Activated CD8-positive, alpha-beta memory T cell treated with anti-CD3 and anti-CD28 coated beads for 4 hours (primary cell): Measurements from ENCODE around the gene PMFBP1.
A peak's percentile ranks its signal among the peaks of the same experiment; 100 is the strongest.

Source experiments
- DNase-seq, 2 donors: peaks; one replicate each; pipeline ENCODE4 v3.0.0-alpha.2; 2020; ENCODE audit warnings: low read depth in 2 of 2

Gene PMFBP1

GRCh38 chr16:72131036-72131435 lies 40.9 kb downstream of the PMFBP1 start:
- no peak for DNase-seq

GRCh38 chr16:72129976-72130656 lies 41.8 kb downstream of the PMFBP1 start:
- DNase-seq: no peak

GRCh38 chr16:72128701-72129100 lies 43.3 kb downstream of the PMFBP1 start:
- DNase-seq: no peak

- no peak for DNase-seq
These were observed 45.6 kb downstream of the PMFBP1 start for GRCh38 chr16:72126429-72126765.

GRCh38 chr16:72125635-72126428 lies 46.1 kb downstream of the PMFBP1 start:
- no peak for DNase-seq

DNA sequence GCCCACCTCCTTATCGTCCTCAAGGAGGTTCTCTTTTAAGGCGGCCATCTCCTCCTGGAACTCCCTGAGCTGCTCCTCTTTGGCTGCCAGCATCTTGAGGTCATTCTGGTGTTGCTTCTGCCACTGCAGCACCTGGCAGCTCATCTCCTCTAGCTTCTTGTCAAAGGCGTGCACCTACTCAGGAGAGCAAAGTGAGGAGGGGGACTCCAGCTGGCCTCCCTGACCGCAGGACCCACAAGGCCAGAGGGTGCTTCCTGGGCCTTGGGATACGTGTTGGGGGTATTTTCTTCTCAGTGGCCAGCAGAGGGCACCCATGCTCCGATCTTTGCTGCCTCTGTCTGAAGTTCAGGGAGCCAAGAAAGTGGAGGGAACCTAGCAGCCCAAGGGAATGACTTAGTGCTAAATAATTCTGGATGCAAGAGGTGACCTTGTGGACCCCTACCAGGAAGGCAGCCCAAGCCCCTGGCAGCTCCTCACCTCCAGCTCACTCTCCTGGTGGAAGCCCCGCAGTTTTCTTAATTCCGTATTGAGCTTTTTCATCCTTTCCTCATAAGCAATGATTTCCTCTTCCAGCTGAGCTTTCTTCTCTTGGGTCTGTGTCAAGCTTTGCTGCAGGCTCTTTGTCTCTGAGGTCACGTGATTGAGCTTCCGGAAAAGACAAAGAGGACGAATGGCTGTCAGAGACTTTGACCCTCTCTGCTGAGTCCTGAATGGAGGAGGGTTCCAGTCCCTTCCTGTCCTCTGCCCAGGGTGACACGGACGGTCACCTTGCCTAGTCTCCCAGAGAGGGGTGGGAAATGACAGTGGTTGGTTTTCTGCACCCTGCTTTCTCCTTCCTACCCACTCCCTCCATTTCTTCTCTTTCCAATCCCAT lies 47.0 kb downstream of the PMFBP1 start:
- peak in 1 of 2 donors; percentile 19 for DNase-seq

DNA sequence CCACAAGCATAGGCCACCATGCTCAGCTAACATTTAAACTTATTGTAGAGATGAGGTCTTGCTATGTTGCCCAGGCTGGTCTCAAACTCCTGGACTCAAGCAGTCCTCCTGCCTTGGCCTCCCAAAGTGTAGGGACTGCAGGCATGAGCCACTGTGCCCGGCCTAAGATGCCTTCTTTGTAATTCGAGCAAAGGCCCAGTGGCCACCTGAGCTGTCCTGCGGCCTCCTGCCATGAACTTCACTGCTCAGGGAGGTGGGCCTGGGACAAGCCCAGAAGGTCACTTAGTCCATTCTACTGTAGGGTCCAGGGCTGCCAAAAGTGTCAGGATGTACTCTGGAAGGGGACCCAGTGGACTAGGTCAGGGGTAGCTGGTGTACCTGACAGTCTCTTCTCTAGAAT lies 47.8 kb downstream of the PMFBP1 start:
- no peak for DNase-seq

DNA sequence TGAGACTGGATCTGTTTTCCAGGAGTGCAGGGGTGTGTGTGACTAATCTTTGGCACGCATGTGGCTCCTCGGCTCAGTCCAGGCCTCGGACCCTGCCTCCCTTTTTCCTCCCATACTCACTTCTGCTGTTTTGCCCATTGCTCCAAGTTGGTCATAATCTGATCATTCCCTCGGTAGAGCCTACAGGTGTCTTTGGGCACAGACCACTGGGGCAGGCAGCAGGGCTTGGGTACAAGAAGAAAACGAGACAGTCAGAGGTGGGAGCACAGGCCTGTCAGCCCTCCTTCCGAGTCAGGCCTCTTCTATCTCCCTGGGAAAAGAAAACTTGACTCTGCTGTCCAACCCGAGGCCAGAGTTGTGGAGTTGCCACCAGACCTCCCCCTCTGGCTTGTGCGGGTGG lies 48.5 kb downstream of the PMFBP1 start:
- DNase-seq: no peak

- DNase-seq: no peak
These were observed 49.0 kb downstream of the PMFBP1 start for GRCh38 chr16:72122916-72123315.

GRCh38 chr16:72122308-72122707 lies 49.6 kb downstream of the PMFBP1 start:
- DNase-seq: no peak

DNA sequence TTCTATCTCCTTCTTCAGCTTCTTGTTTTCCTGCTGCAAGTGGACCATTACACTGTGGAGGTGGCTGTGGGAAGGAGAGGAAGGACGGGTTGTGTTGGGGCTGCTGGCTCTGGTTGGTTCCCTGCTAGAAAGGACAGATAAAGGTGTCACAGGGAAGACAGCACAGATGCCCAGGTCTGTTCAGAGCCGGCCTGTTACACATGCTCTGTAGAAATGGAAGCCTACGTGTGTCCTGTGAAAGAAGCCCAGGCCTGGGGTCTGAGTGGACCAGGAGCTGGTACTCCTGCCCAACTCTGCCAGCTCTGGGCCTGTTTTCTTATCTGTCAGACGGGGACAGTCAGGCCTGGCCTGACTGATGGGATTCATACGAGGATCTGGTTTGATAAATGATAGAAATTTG lies 51.9 kb downstream of the PMFBP1 start:
- DNase-seq: no peak

- DNase-seq: no peak
These were observed 58.4 kb downstream of the PMFBP1 start for GRCh38 chr16:72113616-72113945.

DNA sequence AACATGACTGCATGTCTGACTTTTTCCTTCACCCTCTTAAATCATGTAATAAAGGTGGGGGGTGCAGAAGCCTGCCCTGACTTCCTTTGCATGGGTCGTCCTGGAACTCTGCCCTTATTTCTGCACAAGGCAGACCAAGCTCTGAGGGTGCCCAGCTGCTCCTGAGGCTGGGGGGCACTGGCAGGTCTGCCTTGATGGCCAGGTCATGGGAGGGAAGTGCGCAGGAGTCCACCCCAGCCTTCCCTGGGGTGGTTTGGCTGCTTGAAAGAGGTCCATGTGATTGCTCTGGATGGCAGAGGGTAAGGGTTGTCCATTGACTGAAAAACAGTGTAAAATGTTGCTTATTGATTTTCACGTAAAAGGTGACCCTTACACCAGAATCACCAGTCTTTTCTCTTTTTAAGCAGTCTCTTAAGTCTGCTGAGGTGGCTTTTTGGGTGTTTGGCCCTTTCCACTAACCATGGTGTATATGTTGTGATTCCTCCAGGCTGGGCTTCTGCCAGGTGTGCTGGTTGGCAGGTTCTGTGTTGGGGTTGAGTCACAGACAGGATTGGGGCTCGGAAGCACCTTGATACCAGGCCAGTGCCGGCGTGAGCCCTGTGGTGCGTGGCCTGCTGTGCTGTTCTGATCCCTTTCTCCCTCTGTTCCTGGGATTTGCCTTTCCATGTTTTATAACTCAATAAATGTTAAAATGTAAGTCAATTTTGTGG lies 58.9 kb downstream of the PMFBP1 start:
- no peak for DNase-seq

- no peak for DNase-seq
These were observed 59.5 kb downstream of the PMFBP1 start for GRCh38 chr16:72112452-72112792.

DNA sequence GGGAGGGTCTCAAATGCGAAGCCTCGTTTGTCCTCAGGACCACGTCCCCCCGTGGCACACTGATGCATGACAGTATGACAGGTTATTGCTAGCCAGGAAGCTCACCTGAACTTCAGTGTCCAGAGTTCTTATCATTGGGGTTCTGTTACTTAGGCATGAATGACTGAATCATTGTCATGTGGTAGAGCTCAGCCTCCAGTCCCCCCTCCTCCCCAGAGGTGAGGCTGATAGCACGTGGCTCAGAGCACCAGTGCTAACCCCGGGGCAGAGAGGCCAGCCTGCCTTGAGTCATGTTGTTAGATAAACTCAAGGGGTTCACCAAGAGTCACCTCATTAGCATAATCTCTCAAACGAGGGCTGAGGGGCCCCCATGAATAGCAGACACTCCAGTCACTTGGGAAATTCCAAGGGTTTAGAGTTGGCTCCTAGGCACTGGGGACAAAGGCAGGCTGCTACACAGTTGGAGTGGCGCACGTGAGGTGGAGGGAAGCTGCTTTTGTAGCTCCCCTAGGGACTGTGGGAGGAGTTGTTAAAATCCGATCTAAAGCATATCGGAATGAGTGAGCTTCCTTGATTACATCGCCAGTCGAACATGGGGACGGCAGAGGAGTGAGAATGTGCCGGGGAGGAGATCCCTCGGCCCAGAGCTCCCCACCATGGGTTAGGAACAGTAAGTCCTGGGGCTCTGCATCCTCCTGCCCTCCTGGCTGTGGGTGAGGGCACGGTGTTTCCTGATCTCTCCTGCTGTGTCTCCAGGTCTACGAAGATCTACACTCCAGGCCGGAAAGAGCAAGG lies 60.1 kb downstream of the PMFBP1 start:
- DNase-seq: no peak

GRCh38 chr16:72110662-72111615 lies 61.0 kb downstream of the PMFBP1 start:
- DNase-seq: no peak

- no peak for DNase-seq
These were observed 61.9 kb downstream of the PMFBP1 start for GRCh38 chr16:72109966-72110530.

GRCh38 chr16:72109300-72109699 lies 62.7 kb downstream of the PMFBP1 start:
- no peak for DNase-seq

DNA sequence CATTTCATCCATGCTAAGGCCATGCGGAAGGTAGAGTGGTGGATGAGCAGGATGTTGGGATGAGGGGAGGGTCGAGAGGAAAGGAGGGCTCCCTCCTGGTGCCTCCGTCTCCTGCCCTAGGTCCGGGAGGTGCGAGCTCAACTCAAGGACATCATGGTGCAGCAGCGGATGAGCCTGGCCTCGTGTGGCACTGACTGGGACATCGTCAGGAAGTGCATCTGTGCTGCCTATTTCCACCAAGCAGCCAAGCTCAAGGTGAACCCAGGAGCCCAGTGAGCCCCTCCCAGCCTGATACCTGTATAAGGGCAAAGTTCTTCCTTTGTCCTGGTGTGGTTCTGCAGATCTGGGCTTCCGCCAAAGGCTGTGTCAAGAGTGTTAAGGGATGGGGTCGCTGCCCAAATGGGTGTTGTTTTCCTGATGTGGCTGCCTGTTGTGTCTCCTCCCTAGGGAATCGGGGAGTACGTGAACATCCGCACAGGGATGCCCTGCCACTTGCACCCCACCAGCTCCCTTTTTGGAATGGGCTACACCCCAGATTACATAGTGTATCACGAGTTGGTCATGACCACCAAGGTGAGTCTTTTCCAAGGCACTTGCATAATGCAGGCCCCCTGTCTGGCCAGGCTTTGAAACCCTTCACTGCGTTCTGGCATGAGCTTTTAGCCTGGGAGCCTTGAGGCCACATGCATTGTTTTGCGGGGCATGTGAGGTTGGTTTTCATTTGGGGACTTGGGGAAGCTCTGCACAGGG lies 63.4 kb downstream of the PMFBP1 start:
- DNase-seq: no peak
